ENCODE results near the gene CTNNA3.
A peak's percentile ranks its signal among the peaks of the same experiment; 100 is the strongest.

The CTNNA3 gene

DNA sequence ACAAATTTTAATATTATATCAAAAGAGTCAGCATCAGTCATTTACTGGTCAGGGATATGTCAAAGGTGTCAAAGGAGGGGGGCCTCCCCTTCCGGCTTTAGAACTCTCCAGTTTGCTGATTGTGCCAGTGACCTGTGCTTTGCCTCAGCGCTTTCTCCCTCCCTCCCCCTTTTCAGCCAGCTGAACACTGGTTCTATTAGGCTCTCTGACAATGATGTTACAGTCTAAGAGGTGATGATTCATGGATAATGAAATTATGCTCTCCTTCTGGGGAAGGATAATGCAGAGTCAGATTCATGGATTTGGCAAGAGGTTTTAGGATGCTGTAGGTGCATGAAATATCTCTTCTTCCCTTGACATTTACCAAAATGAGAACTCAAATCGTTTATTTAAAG lies 764.0 kb downstream of the CTNNA3 start:
- DNase-seq (ENCODE audit: low spot score) = no peak
- TF ChIP-seq, protein P1, sequence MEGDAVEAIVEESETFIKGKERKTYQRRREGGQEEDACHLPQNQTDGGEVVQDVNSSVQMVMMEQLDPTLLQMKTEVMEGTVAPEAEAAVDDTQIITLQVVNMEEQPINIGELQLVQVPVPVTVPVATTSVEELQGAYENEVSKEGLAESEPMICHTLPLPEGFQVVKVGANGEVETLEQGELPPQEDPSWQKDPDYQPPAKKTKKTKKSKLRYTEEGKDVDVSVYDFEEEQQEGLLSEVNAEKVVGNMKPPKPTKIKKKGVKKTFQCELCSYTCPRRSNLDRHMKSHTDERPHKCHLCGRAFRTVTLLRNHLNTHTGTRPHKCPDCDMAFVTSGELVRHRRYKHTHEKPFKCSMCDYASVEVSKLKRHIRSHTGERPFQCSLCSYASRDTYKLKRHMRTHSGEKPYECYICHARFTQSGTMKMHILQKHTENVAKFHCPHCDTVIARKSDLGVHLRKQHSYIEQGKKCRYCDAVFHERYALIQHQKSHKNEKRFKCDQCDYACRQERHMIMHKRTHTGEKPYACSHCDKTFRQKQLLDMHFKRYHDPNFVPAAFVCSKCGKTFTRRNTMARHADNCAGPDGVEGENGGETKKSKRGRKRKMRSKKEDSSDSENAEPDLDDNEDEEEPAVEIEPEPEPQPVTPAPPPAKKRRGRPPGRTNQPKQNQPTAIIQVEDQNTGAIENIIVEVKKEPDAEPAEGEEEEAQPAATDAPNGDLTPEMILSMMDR (IDR thresholded peaks at IDR 0.05; ENCODE audit: extremely low read depth, insufficient read depth, missing control alignments) = no peak
- in situ Hi-C loops (cut with MboI; ENCODE audit: low pct_unique_long_range_greater_than_20kb, low sequenced_read_pairs, unreplicated experiment) = loop anchor here (25.0 kb wide), 1 partner anchor 695 kb away; no protein-coding TSS in a partner anchor

DNA sequence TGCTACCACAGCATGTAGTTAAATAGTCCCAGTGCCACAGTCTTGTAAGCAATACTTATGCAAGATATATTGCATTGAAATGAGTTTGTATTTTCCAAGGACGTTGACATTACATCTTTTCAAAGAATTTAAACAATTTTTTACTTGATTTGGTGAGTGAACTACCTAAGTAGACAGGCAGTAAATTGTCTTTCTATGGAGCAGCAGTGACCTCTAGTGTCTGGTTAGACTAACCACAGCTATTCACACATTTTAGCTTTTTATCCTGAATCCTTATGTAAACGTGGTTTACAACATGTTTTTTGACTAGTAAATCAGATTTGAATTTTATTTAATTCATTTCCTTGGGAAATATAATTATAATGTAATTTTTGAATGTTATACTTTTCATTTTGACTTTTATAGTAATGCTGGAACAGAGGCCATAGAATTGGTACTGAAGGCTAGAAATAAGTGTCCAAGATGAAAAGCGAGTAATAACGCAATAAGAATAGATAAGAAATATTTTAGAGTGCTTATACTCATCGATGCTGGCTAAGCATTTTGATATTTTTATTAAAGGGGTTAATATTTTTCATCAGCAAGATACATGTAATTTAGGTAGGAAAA lies 764.6 kb downstream of the CTNNA3 start:
- peak; percentile 22 for DNase-seq (ENCODE audit: low spot score)
- in situ Hi-C loops (cut with MboI; ENCODE audit: low pct_unique_long_range_greater_than_20kb, low sequenced_read_pairs, unreplicated experiment) = loop anchor here (25.0 kb wide), 1 partner anchor 694 kb away; no protein-coding TSS in a partner anchor
- TF ChIP-seq, protein P1 (IDR thresholded peaks at IDR 0.05; ENCODE audit: extremely low read depth, insufficient read depth, missing control alignments) = peak; percentile 70

DNA sequence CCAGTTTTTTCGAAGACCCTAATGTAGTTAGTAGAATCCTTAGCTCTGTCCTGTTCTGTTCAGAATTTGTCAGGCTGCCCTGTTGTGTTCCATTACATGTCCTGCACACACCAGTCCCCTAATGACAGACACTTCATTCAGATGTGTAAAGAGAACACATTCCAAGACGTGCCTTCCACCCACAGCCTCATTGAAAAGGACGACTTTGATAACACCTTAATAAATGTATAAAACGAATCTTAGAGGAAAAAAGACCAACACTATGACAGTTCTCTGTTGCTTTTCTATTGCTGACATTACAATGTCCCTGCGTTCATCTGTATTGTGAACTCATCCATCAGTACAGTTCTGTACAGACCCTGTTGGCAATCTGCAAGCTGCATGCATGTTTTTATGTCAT lies 766.6 kb downstream of the CTNNA3 start:
- in situ Hi-C loops (cut with MboI; ENCODE audit: low pct_unique_long_range_greater_than_20kb, low sequenced_read_pairs, unreplicated experiment) = loop anchor here (25.0 kb wide), 1 partner anchor 692 kb away; no protein-coding TSS in a partner anchor
- no peak for DNase-seq (ENCODE audit: low spot score)
- TF ChIP-seq, protein P1 (IDR thresholded peaks at IDR 0.05; ENCODE audit: extremely low read depth, insufficient read depth, missing control alignments) = no peak

DNA sequence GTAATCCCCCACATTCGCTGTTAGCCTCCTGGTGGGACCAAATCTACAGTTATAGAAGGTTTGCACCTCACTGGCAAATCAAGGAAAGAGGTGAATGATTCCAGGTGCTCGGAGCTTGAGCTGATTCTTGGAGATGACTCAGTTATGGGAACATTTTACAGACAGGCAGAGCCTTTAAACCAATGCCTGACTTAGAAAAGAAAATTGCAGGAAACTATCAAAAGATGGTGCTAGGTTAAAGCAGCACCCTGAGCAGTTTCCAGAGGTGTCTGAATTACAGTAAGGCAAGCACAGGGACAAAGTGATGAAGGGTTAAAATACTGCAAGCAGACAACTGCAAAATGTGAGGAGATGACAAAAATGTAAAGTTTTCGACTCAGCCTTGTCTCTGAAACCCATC lies 767.2 kb downstream of the CTNNA3 start:
- TF ChIP-seq, protein P1 (IDR thresholded peaks at IDR 0.05; ENCODE audit: extremely low read depth, insufficient read depth, missing control alignments) = no peak
- in situ Hi-C loops (cut with MboI; ENCODE audit: low pct_unique_long_range_greater_than_20kb, low sequenced_read_pairs, unreplicated experiment) = loop anchor here (25.0 kb wide), 1 partner anchor 691 kb away; no protein-coding TSS in a partner anchor
- no peak for DNase-seq (ENCODE audit: low spot score)

DNA sequence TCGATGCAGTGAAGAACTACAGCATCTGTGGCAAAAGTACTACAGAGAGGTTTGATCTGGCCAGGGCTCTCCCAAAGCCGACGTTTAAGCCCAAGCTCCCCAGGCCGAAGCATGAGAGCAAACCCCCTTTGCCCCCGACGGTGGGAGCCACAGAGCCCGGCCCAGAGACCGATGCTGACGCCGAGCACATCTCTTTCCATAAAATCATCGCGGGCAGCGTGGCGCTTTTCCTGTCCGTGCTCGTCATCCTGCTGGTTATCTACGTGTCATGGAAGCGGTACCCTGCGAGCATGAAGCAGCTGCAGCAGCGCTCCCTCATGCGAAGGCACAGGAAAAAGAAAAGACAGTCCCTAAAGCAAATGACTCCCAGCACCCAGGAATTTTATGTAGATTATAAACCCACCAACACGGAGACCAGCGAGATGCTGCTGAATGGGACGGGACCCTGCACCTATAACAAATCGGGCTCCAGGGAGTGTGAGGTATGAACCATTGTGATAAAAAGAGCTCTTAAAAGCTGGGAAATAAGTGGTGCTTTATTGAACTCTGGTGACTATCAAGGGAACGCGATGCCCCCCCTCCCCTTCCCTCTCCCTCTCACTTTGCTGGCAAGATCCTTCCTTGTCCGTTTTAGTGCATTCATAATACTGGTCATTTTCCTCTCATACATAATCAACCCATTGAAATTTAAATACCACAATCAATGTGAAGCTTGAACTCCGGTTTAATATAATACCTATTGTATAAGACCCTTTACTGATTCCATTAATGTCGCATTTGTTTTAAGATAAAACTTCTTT lies 767.8 kb downstream of the CTNNA3 start:
- in situ Hi-C loops (cut with MboI; ENCODE audit: low pct_unique_long_range_greater_than_20kb, low sequenced_read_pairs, unreplicated experiment) = loop anchor here (25.0 kb wide), 1 partner anchor 691 kb away; no protein-coding TSS in a partner anchor
- TF ChIP-seq, protein P1 (IDR thresholded peaks at IDR 0.05; ENCODE audit: extremely low read depth, insufficient read depth, missing control alignments) = no peak
- DNase-seq (ENCODE audit: low spot score) = no peak

DNA sequence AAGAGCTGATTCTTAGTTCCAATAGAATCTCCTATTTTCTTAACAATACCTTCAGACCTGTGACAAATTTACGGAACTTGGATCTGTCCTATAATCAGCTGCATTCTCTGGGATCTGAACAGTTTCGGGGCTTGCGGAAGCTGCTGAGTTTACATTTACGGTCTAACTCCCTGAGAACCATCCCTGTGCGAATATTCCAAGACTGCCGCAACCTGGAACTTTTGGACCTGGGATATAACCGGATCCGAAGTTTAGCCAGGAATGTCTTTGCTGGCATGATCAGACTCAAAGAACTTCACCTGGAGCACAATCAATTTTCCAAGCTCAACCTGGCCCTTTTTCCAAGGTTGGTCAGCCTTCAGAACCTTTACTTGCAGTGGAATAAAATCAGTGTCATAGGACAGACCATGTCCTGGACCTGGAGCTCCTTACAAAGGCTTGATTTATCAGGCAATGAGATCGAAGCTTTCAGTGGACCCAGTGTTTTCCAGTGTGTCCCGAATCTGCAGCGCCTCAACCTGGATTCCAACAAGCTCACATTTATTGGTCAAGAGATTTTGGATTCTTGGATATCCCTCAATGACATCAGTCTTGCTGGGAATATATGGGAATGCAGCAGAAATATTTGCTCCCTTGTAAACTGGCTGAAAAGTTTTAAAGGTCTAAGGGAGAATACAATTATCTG lies 768.6 kb downstream of the CTNNA3 start:
- TF ChIP-seq, protein P1 (IDR thresholded peaks at IDR 0.05; ENCODE audit: extremely low read depth, insufficient read depth, missing control alignments) = no peak
- in situ Hi-C loops (cut with MboI; ENCODE audit: low pct_unique_long_range_greater_than_20kb, low sequenced_read_pairs, unreplicated experiment) = loop anchor here (25.0 kb wide), 1 partner anchor 690 kb away; no protein-coding TSS in a partner anchor
- no peak for DNase-seq (ENCODE audit: low spot score)
